TTC549 (cell line): ENCODE data around the gene CADM4.
"Not testable (repeated sequence)": the region's sequence is repeated elsewhere in the genome, so short reads cannot be mapped to it uniquely, and the experiment has no call there.

ENCODE experiments used
- FAIRE-seq: peaks from 2 replicates; lab custom pipeline; 2012; peaks lifted over from hg19 to GRCh38; lab: Jason Lieb, UNC

CADM4 gene

GRCh38 chr19:43639519-43640423 lies at the start of gene CADM4:
Gene CADM4 (minus strand): TSS chr19:43639850. CDS start chr19:43639790, 60 bp downstream.
- FAIRE-seq = no peak

- FAIRE-seq = no peak
Observed at GRCh38 chr19:43688059-43688701, 48.5 kb upstream of the CADM4 start.

- FAIRE-seq = no peak
Observed at GRCh38 chr19:43687660-43687997, 48.0 kb upstream of the CADM4 start.

GRCh38 chr19:43684326-43684725 lies 44.7 kb upstream of the CADM4 start:
- FAIRE-seq = no peak

GRCh38 chr19:43683905-43684304 lies 44.3 kb upstream of the CADM4 start:
- FAIRE-seq = no peak

GRCh38 chr19:43682824-43683661 lies 43.4 kb upstream of the CADM4 start:
- no peak for FAIRE-seq

GRCh38 chr19:43682269-43682668 lies 42.6 kb upstream of the CADM4 start:
- FAIRE-seq = not testable (repeated sequence)

- no peak for FAIRE-seq
Observed at GRCh38 chr19:43681821-43682220, 42.2 kb upstream of the CADM4 start.

- FAIRE-seq = no peak
Observed at GRCh38 chr19:43678512-43679261, 39.0 kb upstream of the CADM4 start.

GRCh38 chr19:43675906-43676305 lies 36.3 kb upstream of the CADM4 start:
- no peak for FAIRE-seq

- no peak for FAIRE-seq
Observed at GRCh38 chr19:43675269-43675879, 35.7 kb upstream of the CADM4 start.

- no peak for FAIRE-seq
Observed at GRCh38 chr19:43674596-43674995, 34.9 kb upstream of the CADM4 start.

GRCh38 chr19:43674183-43674582 lies 34.5 kb upstream of the CADM4 start:
- no peak for FAIRE-seq

- FAIRE-seq = no peak
Observed at GRCh38 chr19:43673637-43674036, 34.0 kb upstream of the CADM4 start.

GRCh38 chr19:43672061-43672679 lies 32.5 kb upstream of the CADM4 start:
- no peak for FAIRE-seq

GRCh38 chr19:43668406-43669109 lies 28.9 kb upstream of the CADM4 start:
- peak; percentile 76 for FAIRE-seq

- no peak for FAIRE-seq
Observed at GRCh38 chr19:43667876-43668405, 28.3 kb upstream of the CADM4 start.

GRCh38 chr19:43667126-43667875 lies 27.7 kb upstream of the CADM4 start:
- no peak for FAIRE-seq

- FAIRE-seq = no peak
Observed at GRCh38 chr19:43664018-43664417, 24.4 kb upstream of the CADM4 start.
